Measurements from ENCODE around the gene DDX1.

DDX1 gene

DNA sequence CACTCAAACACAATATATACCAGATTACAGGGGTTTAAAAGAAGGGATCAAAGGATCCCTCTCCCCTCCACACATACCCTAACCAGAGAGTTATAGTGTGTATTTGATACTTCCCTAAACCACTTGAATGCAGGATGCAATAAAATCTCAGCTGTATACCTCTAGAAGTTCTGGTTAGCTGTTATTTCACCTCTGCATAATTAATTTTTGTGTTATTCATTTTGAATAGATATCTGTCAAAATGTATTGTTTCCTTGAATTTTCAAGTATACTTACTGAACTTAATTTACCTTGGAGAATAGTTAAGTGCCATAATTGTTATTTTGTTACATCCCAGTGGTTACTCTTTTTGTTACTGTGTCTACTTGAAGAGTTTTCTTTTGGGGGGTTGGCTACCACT, 34.5 kb downstream of the DDX1 start:
- no peak overlapping the region for H3K4me3 ChIP-seq (ENCODE audit: low read depth, low read length)
- TF ChIP-seq, protein P1, sequence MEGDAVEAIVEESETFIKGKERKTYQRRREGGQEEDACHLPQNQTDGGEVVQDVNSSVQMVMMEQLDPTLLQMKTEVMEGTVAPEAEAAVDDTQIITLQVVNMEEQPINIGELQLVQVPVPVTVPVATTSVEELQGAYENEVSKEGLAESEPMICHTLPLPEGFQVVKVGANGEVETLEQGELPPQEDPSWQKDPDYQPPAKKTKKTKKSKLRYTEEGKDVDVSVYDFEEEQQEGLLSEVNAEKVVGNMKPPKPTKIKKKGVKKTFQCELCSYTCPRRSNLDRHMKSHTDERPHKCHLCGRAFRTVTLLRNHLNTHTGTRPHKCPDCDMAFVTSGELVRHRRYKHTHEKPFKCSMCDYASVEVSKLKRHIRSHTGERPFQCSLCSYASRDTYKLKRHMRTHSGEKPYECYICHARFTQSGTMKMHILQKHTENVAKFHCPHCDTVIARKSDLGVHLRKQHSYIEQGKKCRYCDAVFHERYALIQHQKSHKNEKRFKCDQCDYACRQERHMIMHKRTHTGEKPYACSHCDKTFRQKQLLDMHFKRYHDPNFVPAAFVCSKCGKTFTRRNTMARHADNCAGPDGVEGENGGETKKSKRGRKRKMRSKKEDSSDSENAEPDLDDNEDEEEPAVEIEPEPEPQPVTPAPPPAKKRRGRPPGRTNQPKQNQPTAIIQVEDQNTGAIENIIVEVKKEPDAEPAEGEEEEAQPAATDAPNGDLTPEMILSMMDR (IDR thresholded peaks at IDR 0.05; ENCODE audit: borderline replicate concordance, insufficient read depth, low read depth, low read length), result no peak

DNA sequence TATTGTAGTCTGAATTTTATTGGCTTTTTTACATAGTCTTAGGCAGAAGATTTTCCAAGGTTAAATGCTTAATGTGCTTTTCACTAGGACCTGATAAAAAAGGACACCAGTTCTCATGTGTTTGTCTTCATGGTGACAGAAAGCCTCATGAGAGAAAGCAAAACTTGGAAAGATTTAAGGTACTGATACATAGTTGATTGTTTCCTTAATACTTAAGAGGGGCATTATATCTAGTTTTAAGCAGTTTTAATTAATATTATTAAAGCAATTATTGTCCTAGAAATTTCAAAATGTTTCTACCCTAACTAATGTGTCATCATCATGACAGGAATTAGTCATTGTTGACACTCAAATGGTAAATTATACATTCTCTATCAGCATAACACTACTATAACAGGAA, 35.3 kb downstream of the DDX1 start:
- no peak overlapping the region for H3K4me3 ChIP-seq (ENCODE audit: low read depth, low read length)
- TF ChIP-seq, protein P1 (IDR thresholded peaks at IDR 0.05; ENCODE audit: borderline replicate concordance, insufficient read depth, low read depth, low read length), result no peak

DNA sequence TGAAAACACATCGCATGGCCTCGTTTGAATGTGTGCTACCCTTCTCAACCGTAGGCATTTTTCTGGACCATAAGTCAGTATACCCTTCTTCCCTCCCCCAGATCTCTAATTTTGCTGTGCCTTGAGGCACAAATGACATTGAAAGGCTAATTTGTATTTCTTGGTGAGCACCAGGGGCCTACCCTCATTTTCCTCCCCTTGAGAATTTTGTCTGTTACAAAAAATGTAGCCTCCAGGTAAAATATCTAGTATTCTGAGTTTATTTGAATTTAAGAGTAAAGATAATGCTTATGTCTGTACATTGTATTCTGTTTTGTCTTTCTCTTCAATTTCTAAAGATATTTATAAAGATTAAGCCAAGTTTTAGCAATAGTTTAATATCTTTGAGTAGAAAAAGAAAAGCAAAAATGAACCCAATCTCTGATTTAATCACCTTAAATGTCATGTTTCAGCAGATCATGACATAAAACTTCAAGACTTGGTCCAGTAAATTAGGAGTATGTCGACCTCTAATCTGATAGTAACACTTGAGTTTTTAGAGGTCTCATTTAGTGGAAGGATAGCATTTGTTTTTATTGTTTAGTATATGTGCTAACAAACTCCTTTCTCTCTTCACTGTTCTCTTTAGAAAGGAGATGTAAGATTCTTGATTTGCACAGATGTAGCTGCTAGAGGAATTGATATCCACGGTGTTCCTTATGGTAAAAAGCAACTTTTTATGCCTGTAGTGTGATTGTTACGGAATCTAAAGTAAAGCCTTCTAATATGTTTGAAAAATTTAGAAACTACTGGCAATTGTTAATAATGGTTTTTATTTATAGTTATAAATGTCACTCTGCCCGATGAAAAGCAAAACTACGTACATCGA, 36.4 kb downstream of the DDX1 start:
- H3K4me3 ChIP-seq (ENCODE audit: low read depth, low read length), result no peak overlapping the region
- TF ChIP-seq, protein P1 (IDR thresholded peaks at IDR 0.05; ENCODE audit: borderline replicate concordance, insufficient read depth, low read depth, low read length), result no peak

DNA sequence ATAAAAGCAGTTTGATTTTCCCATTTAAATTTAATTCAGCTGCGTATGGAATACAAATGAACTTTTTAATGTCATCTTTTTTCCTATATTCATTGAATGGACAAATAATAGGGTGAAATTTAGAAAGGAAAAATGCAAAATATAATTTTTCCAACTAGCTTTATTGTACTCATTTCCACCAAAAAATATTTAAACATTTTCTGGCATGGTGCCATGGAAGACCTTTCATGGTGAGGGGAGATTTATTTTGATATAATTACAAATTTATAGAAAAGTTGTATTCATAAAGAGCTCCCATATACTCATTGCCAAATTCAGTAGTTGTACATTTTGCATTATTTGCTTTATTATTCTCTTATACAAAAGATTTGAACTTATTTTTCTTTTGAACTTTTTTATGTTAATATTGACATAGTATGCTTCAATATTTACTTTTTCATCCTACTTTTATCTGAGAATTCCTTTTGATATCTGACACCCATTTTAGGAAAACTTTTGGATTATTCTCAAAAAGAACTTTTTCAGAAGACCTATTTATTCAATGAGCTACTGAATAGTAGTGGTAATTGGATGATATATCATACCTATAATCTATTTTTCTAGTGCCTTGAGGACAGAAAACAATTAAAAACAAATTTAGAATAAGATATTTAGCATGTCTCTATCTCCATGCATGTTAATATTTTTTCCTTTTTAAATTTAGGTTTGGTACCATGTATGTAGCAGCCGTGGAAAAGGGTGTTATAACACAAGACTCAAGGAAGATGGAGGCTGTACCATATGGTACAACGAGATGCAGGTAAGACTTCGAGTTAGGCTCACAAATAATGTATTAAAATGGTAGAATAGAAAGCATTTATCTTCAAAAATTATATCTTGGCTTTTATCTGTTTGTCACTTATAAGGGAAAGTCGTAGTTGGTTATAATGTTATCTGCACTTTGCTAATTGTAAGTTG, 37.5 kb downstream of the DDX1 start:
- no peak overlapping the region for H3K4me3 ChIP-seq (ENCODE audit: low read depth, low read length)
- TF ChIP-seq, protein P1 (IDR thresholded peaks at IDR 0.05; ENCODE audit: borderline replicate concordance, insufficient read depth, low read depth, low read length), result no peak

DNA sequence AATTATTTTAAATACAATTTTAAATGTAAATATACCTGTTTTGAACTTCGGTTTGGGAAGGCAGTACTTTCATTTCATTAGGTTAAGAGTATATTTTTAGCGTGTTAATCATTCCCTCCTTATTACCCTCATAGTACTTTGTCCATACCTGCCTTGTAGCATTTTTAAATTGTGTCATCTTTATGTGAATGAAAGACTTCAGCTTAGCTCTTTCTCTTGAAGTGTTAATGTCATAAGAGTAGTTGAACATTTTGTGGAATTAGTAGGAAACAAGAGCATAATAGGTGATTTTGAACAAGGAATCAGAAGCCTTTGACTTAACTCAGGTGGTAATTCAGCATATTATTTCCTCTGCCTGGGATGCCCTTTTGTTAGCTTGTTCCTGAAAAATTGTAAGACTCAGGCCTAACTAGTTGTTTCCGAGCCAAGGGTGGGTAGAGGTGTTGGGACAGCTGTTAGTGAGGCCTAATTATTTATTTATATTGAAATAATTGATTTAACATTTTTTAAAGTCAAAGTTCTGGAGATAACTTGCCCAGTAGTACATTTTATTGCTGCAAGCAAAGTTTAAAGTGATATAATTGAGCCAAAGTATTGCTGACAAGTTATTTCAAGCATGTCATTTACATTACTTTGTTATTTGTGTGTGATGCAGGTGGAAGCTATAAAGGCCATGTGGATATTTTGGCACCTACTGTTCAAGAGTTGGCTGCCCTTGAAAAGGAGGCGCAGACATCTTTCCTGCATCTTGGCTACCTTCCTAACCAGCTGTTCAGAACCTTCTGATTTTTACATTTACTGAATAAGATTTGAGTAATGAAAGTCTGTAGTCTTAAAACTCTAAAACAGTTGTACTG, 38.7 kb downstream of the DDX1 start:
- TF ChIP-seq, protein P1 (IDR thresholded peaks at IDR 0.05; ENCODE audit: borderline replicate concordance, insufficient read depth, low read depth, low read length), result no peak
- no peak overlapping the region for H3K4me3 ChIP-seq (ENCODE audit: low read depth, low read length)

DNA sequence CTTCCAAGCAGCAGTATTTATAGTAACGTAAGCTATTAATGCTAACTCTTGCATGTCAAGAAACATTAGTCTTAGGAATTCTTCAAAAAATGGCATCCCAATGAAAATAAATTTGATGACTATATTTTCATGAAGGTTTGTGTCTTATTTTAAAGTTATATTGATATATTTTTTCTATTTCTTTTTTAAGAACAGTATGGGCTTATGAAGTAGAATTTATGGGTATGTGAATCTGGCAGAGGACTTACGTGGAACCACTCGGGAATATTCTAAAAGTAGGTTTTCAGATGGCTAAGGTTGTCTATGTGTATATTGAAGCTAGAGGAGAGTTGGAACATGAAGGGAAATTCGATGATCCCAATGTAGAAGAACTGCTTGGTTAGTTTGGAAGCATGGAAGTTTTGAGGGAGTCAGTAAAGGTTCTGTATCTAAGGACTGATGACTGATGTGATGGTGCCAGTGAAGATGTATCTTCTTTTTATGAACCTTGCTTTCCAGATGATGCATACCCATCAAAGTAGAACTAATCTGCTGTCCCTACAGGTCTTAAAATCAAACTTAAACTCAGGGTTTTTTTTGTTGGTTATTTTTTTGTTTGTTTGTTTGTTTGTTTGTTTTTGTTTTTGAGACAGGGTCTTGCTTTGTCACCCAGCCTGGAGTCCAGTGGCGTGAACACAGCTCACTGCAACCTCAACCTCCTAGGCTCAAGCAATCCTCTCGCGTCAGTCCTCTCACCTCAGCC, 39.5 kb downstream of the DDX1 start:
- TF ChIP-seq, protein P1 (IDR thresholded peaks at IDR 0.05; ENCODE audit: borderline replicate concordance, insufficient read depth, low read depth, low read length), result no peak
- H3K4me3 ChIP-seq (ENCODE audit: low read depth, low read length), result no peak overlapping the region
